ENCODE results near the gene MS4A15. TPM values are rescaled to one million over a fixed set of nuclear protein-coding genes. Genes with fewer than 3 reads are reported as not detected.

MS4A15 gene
- total and polyA plus RNA-seq, 10 donors = not detected

GRCh38 chr11:60717956-60718355 lies 38.7 kb upstream of the MS4A15 start:
- H3K36me3 ChIP-seq = no peaks in the 10 kb centered on the region
- DNase-seq = no peak
- H3K4me1 ChIP-seq = no peaks in the 10 kb centered on the region
- WGBS, 5 donors = 77 to 88% (median 86%) methylated on average over 5 of the region's 5 CpGs
- H3K27ac ChIP-seq = no peak overlapping the region
- peaks cover 0 to 8% (median 0%) of the 10 kb centered on the region in 7 donors for H3K27me3 ChIP-seq (replicated peaks in 1 of 7)
- TF ChIP-seq, protein P1, sequence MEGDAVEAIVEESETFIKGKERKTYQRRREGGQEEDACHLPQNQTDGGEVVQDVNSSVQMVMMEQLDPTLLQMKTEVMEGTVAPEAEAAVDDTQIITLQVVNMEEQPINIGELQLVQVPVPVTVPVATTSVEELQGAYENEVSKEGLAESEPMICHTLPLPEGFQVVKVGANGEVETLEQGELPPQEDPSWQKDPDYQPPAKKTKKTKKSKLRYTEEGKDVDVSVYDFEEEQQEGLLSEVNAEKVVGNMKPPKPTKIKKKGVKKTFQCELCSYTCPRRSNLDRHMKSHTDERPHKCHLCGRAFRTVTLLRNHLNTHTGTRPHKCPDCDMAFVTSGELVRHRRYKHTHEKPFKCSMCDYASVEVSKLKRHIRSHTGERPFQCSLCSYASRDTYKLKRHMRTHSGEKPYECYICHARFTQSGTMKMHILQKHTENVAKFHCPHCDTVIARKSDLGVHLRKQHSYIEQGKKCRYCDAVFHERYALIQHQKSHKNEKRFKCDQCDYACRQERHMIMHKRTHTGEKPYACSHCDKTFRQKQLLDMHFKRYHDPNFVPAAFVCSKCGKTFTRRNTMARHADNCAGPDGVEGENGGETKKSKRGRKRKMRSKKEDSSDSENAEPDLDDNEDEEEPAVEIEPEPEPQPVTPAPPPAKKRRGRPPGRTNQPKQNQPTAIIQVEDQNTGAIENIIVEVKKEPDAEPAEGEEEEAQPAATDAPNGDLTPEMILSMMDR (IDR thresholded peaks at IDR 0.05 in 8 of 11, conservative IDR thresholded peaks at IDR 0.05 in 3 of 11) = no peak
- no peak for TF ChIP-seq POLR2A (IDR thresholded peaks at IDR 0.05)
- no peak for TF ChIP-seq POLR2AphosphoS5 (IDR thresholded peaks at IDR 0.05)
- intact Hi-C loops (cut with DNase I; ENCODE audit: low total_unique reads) = no loop called here
- H3K9me3 ChIP-seq = peaks cover 0 to 18% (median 9%) of the 10 kb centered on the region in 8 donors
- no peak overlapping the region for H3K4me3 ChIP-seq

DNA sequence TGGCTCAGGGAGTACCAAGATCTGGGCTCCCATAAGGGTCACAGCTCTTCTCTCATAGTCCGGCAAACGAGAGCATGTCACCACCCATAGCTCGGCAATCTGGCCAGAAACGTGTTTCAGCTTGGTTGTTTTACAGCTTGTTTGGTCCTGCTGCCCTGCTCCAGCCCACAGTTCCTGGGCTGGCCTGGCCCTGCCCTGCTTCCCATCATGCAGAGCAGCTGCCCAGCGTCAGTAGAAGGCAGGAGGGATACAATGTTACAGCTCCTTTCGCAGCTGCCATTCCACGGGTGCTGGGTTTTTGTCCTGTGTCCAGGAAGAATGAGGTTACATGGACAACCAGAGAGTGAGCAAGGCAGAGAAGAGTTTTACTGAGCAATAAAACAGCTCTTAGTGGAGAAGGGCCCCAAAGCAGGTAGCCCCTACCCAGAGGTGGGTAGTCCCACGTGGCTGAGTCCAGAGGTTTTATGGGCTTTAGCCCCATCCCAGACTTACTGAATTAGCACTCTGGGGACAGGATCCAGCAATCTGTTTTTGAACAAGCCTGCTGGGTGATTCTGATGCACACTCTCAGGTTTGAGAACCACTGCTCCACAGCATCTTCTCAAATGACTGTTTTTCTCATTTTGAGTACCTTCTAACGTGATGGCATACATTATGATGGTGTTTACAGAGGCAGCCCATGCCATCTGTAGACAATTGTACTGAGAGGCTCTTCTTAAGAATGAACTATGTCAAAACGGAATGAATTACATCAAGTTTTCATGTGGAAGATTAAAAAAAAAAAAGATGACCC lies 37.9 kb upstream of the MS4A15 start:
- Histone ChIP-seq H3K36me3 (no peaks in the 10 kb centered on the region), H3K9me3 (peaks cover 0 to 18% (median 9%) of the 10 kb centered on the region in 8 donors), H3K4me1 (no peaks in the 10 kb centered on the region), H3K27ac (no peak overlapping the region), H3K27me3 (replicated peaks in 1 of 7) (peaks cover 0 to 8% (median 0%) of the 10 kb centered on the region in 7 donors), H3K4me3 (no peak overlapping the region)
- TF ChIP-seq, protein P1 (IDR thresholded peaks at IDR 0.05 in 8 of 11, conservative IDR thresholded peaks at IDR 0.05 in 3 of 11) = no peak
- TF ChIP-seq POLR2A (IDR thresholded peaks at IDR 0.05) (no peak), POLR2AphosphoS5 (IDR thresholded peaks at IDR 0.05) (no peak)
- intact Hi-C loops (cut with DNase I; ENCODE audit: low total_unique reads) = no loop called here
- no peak for DNase-seq
- 74 to 92% (median 84%) methylated on average over 10 of the region's 10 CpGs for WGBS, 5 donors

DNA sequence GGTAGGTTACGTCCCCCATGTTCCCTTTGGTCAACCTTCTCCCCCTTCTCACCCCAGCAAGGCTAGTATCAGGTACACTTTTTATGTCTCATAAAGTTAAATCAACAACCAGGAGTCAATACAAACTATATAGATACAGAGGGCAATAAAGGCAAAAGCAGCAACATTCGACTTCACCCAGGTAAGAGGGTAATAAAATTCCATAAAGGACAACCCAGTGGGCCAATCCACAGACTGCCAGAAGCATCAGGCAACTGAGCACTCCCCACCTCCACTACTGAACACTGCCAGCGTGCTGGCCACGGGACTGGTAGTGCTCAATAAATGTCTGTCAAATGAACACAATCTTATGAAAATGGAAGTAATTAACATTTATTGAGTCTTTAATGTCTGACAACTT lies 37.3 kb upstream of the MS4A15 start:
- Histone ChIP-seq H3K4me1 (no peaks in the 10 kb centered on the region), H3K27me3 (replicated peaks in 1 of 7) (peaks cover 0 to 8% (median 0%) of the 10 kb centered on the region in 7 donors), H3K9me3 (peaks cover 0 to 18% (median 9%) of the 10 kb centered on the region in 8 donors), H3K27ac (no peak overlapping the region), H3K4me3 (no peak overlapping the region), H3K36me3 (no peaks in the 10 kb centered on the region)
- TF ChIP-seq POLR2AphosphoS5 (IDR thresholded peaks at IDR 0.05) (no peak), POLR2A (IDR thresholded peaks at IDR 0.05) (no peak)
- TF ChIP-seq, protein P1 (IDR thresholded peaks at IDR 0.05 in 8 of 11, conservative IDR thresholded peaks at IDR 0.05 in 3 of 11) = no peak
- intact Hi-C loops (cut with DNase I; ENCODE audit: low total_unique reads) = no loop called here
- WGBS, 5 donors = 76 to 89% (median 83%) methylated on average over 4 of the region's 4 CpGs
- DNase-seq = no peak

GRCh38 chr11:60720460-60720859 lies 36.2 kb upstream of the MS4A15 start:
- 78 to 88% (median 80%) methylated on average over 6 of the region's 6 CpGs for WGBS, 5 donors
- peaks cover 0 to 8% (median 0%) of the 10 kb centered on the region in 7 donors for H3K27me3 ChIP-seq (replicated peaks in 1 of 7)
- H3K36me3 ChIP-seq = no peaks in the 10 kb centered on the region
- intact Hi-C loops (cut with DNase I; ENCODE audit: low total_unique reads) = no loop called here
- no peak overlapping the region for H3K27ac ChIP-seq
- no peak for TF ChIP-seq POLR2AphosphoS5 (IDR thresholded peaks at IDR 0.05)
- TF ChIP-seq, protein P1 (IDR thresholded peaks at IDR 0.05 in 8 of 11, conservative IDR thresholded peaks at IDR 0.05 in 3 of 11) = no peak
- no peak for TF ChIP-seq POLR2A (IDR thresholded peaks at IDR 0.05)
- H3K4me3 ChIP-seq = no peak overlapping the region
- DNase-seq = no peak
- no peaks in the 10 kb centered on the region for H3K4me1 ChIP-seq
- H3K9me3 ChIP-seq = peaks cover 0 to 18% (median 9%) of the 10 kb centered on the region in 8 donors
